T-cell (primary cell): Measurements from ENCODE around the gene FBXO42. TPM values are rescaled to one million over a fixed set of nuclear protein-coding genes. Genes with fewer than 3 reads are reported as not detected.
"Not testable (repeated sequence)": the region's sequence is repeated elsewhere in the genome, so short reads cannot be mapped to it uniquely, and the experiment has no call there.

ENCODE experiments used
- ATAC-seq, 4 experiments: fragments of 200-7000 bp in 3 of 4; fragments of 150-1000 bp in 1 of 4; cut with Tn5 transposase; replicated peaks in 1 of 4; 1 replicate in 3 of 4; 2 replicates in 1 of 4; pipeline ENCODE4 v1.10.0; 2021; ENCODE audit warnings: moderate library complexity in 3 of 4, mild to moderate bottlenecking in 2 of 4, moderate number of reproducible peaks in 1 of 4
- CTCF ChIA-PET, 2 donors: fragments of 300-600 bp; sonication (Branson Sonifier 250); formaldehyde crosslinking; loops; one replicate each; lab custom pipeline; 2022; ENCODE audit warnings: antibody characterized with exemption in 2 of 2; lab: Charles Lee
- POLR2A ChIA-PET, 2 donors: fragments of 300-600 bp; sonication (Branson Sonifier 250); formaldehyde crosslinking; loops; one replicate each; lab custom pipeline; 2022; ENCODE audit warnings: antibody characterized with exemption in 2 of 2; lab: Charles Lee
- DNase-seq, 35 experiments: peaks; one replicate each; pipeline versions ENCODE4 v3.0.0 to v3.0.0-alpha.2; 2013 to 2023
- H3K27ac ChIP-seq: one replicate; pipeline ENCODE4 v1.5.1; 2013; ENCODE audit warnings: low read length
- H3K27me3 ChIP-seq, 2 experiments: replicated peaks in 1 of 2; 1 replicate in 1 of 2; 2 replicates in 1 of 2; pipeline versions ENCODE4 v1.6.1 to v1.7.0; 2013; ENCODE audit warnings: low read length in 1 of 2, mixed read lengths in 1 of 2; ENCODE audit not compliant: control insufficient read depth in 2 of 2, insufficient read depth in 2 of 2; ENCODE audit errors: extremely low read depth in 1 of 2
- H3K36me3 ChIP-seq, 2 donors: 1 replicate in 1 of 2; 2 replicates in 1 of 2; pipeline versions ENCODE4 v1.6.1 to v1.7.0; 2013; ENCODE audit warnings: low read length in 1 of 2; ENCODE audit not compliant: control insufficient read depth in 2 of 2, insufficient read depth in 1 of 2; ENCODE audit errors: extremely low read depth in 1 of 2
- H3K4me1 ChIP-seq, 2 experiments: 1 replicate in 1 of 2; 2 replicates in 1 of 2; pipeline versions ENCODE4 v1.6.1 to v1.7.0; 2013; ENCODE audit warnings: low read length in 2 of 2, mixed read lengths in 1 of 2; ENCODE audit not compliant: insufficient read depth in 2 of 2, control insufficient read depth in 1 of 2; ENCODE audit errors: extremely low read depth in 1 of 2
- H3K4me3 ChIP-seq, 2 donors: 1 replicate in 1 of 2; 2 replicates in 1 of 2; pipeline versions ENCODE4 v1.5.1 to v1.7.0; 2013; ENCODE audit warnings: mild to moderate bottlenecking in 2 of 2, low read length in 1 of 2, moderate library complexity in 1 of 2; ENCODE audit not compliant: control insufficient read depth in 1 of 2; ENCODE audit errors: extremely low read depth in 1 of 2
- H3K9me3 ChIP-seq: 2 replicates; pipeline ENCODE4 v1.7.0; 2013
- H3K27ac Mint-ChIP-seq, 2 donors: one replicate each; pipeline ENCODE4 v1.8.0; 2020 to 2021; ENCODE audit warnings: mild to moderate bottlenecking in 2 of 2, mixed read lengths in 2 of 2
- H3K27me3 Mint-ChIP-seq, 2 donors: one replicate each; pipeline ENCODE4 v1.8.0; 2021 to 2022; ENCODE audit warnings: mixed read lengths in 2 of 2
- H3K36me3 Mint-ChIP-seq: one replicate; pipeline ENCODE4 v1.8.0; 2021; ENCODE audit warnings: mixed read lengths
- H3K4me1 Mint-ChIP-seq, 3 donors: one replicate each; pipeline ENCODE4 v1.8.0; 2020 to 2022; ENCODE audit warnings: mixed read lengths in 3 of 3, mild to moderate bottlenecking in 1 of 3
- H3K4me3 Mint-ChIP-seq, 3 donors: one replicate each; pipeline ENCODE4 v1.8.0; 2020 to 2022; ENCODE audit warnings: mild to moderate bottlenecking in 3 of 3, mixed read lengths in 3 of 3, moderate library complexity in 3 of 3
- H3K9me3 Mint-ChIP-seq, 3 donors: one replicate each; pipeline ENCODE4 v1.8.0; 2020 to 2022; ENCODE audit warnings: mixed read lengths in 3 of 3
- whole genome bisulfite sequencing: methylation state at CpG from one replicate; pipeline ENCODE4 v1.1.5; 2013; ENCODE audit warnings: missing lambda C conversion rate; ENCODE audit not compliant: insufficient coverage; 5-methylcytosine and 5-hydroxymethylcytosine counted together
- total RNA-seq, 35 experiments: library from RNA in 6 of 35; stranded (reverse) in 6 of 35; fragments of 120-200 nt in 1 of 35; gene quantifications; one replicate each; pipeline versions ENCODE4 v1.2.1 to v1.2.4 and lab custom pipeline; 2013 to 2026

Gene FBXO42
- total RNA-seq, 5 donors from 2014 or later (not counting 1 experiment from before 2014, with no cell fraction given) = 20.6 to 23.4 (median 22.5) TPM

DNA sequence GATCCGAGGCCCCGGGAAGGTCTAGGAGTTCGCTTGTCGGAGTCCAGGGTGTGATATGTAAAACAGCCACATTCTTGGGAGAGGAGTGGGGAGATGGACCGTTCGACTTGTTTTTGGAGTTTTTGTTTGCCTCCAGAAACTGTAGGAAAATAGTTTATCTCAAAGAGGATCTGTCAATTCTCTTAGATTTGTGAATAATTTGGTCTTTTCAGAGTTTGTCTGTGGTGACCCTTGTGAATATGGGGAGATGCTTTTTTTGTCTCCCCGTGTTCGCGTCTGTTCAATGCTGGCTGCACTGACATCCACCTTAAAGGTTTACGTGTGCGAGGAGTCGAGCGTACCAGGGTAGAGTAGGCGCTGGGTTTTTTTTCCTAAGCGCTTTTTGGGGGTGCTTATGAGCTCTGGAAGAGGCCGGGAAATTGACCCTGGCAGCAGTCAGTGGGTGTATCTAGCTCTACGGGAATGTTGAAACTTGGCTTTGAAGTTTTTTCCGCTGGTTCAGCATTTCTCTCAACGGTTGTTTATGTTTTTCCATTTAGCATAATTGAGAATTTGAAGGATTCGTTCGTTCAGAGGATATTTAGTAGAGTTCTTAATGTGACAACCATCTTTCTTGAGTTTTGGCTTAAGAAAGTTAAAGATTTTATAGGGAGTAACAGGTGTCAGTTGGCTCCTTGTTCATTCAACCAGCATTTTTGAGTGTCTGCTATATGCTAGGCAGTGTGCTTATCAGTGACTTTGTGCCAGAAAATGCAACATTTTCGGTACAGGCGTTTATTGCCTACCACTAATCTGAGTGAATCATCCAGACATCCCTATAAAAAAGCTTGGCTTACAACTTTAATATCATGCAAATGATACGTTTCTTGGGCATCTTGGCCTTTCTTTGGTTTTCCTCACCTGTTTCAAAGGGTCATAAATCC lies 15.9 kb upstream of the FBXO42 start:
- peak overlapping the region; percentile 99 for H3K27ac ChIP-seq
- Mint-ChIP-seq H3K4me3 (peak overlapping the region; percentile 96 to 97 (median 96)), H3K27me3 (no peaks in the 10 kb centered on the region), H3K36me3 (peaks cover 11% of the 10 kb centered on the region), H3K4me1 (peaks cover 38 to 51% (median 47%) of the 10 kb centered on the region in 3 donors), H3K9me3 (no peaks in the 10 kb centered on the region), H3K27ac (peak overlapping the region; percentile 97)
- peaks cover 15 to 41% of the 10 kb centered on the region in 2 experiments for H3K4me1 ChIP-seq
- H3K4me3 ChIP-seq = peak overlapping the region; percentile 99
- WGBS = 5% methylated on average over 21 of the region's 24 CpGs
- ChIA-PET POLR2A (interaction anchor here in 1 of 2 donors (0.6 to 0.8 kb wide), 3 partner anchors 12 to 834 kb away, joined by 3 read pairs; no protein-coding TSS in a partner anchor), CTCF (interaction anchor here in 1 of 2 donors (0.5 to 1.4 kb wide), 3 partner anchors 12 to 24 kb away, joined by 3 to 8 read pairs (median 6); partner anchors contain the start of gene FBXO42)
- no peaks in the 10 kb centered on the region for H3K9me3 ChIP-seq
- no peaks in the 10 kb centered on the region for H3K27me3 ChIP-seq
- peak in 2 of 35 experiments; percentile 6 to 43 for DNase-seq
- ATAC-seq = no peak
- H3K36me3 ChIP-seq = peaks cover 0 to 6% of the 10 kb centered on the region in 2 donors

DNA sequence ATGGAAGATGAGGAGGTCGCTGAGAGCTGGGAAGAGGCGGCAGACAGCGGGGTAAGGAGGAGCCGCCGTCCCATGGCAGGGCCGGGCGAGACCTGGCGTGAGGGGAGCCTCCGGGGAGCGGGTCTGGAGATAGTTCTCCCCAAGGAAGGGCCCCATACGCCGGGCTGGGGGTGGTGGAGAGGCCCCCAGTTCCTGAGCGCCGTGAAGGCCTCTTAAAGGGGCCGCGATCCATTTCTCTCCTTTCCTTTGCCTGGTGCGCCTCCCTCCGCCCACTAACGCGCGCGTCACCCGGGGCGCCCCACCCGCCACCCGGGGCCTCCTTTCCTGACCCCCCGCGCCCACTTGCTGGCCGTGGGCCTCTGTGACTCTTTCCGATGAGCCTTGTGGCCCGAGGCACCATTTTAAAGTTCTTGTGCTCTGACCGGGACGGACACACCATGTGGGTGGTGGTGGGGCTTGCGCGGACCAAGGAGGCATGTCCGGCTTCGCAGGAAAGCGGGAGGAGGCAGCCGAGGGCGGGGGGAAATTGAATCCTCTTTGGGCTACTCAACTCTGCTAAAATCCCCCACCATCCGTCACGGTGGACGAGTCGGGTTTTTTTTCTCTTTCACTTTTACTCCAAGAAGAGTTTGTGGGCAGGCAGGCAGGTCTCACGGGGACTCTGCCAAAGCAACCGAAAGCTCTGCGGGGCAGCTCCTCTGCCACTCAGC lies 15.1 kb upstream of the FBXO42 start:
- Mint-ChIP-seq H3K4me3 (peak overlapping the region; percentile 96 to 97 (median 96)), H3K27ac (peak overlapping the region; percentile 97), H3K36me3 (peaks cover 5% of the 10 kb centered on the region), H3K9me3 (no peaks in the 10 kb centered on the region), H3K27me3 (no peaks in the 10 kb centered on the region), H3K4me1 (peaks cover 30 to 45% (median 43%) of the 10 kb centered on the region in 3 donors)
- peak; percentile 71 to 77 (median 76) for ATAC-seq
- Histone ChIP-seq H3K36me3 (peaks cover 0 to under 1% of the 10 kb centered on the region in 2 donors), H3K4me3 (peak overlapping the region; percentile 99), H3K4me1 (peaks cover 15 to 33% of the 10 kb centered on the region in 2 experiments), H3K27ac (peak overlapping the region; percentile 99), H3K27me3 (no peaks in the 10 kb centered on the region), H3K9me3 (no peaks in the 10 kb centered on the region)
- under 1% methylated on average over 33 of the region's 47 CpGs for WGBS
- POLR2A ChIA-PET = interaction anchor here in 1 of 2 donors (0.6 to 0.7 kb wide), 2 partner anchors 13 to 833 kb away, joined by 3 read pairs; no protein-coding TSS in a partner anchor
- CTCF ChIA-PET = interaction anchor here in 1 of 2 donors (0.5 to 1.4 kb wide), 2 partner anchors 15 to 23 kb away, joined by 3 to 6 read pairs; partner anchors contain the start of gene FBXO42
- DNase-seq = peak in 33 of 35 experiments; percentile 63 to 89 (median 76)

DNA sequence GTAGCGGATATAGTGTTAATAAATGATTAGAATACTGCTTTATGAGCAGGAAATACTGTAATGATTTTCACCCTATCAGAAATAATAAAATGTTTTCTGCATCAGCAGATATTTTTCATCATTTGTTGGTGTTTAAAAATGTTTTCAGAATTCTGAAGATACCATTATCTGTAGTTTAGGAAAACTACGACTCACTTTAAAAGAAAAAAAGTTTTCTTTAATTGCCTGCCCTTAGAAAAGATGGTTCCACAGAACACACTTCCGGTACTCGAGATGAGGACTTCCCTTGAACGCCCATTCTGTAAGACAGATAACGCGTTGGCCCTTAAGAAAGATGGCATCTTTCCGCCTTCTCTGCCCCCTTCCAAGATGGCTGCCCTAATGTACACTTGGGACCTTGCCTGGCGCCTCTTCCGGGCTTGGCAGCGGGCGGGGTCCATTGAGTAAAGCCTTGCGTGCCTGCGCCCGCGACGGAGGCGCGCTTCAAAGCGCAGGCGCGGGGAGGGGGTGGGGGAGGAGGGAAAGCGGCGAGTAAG lies 14.5 kb upstream of the FBXO42 start, which contains the start of gene SZRD1:
SZRD1 (plus strand) TSS at position 521 of the 536 bp plus-strand sequence. CDS start 16 bp downstream, outside the sequence.
- Histone ChIP-seq H3K9me3 (no peaks in the 10 kb centered on the region), H3K27me3 (no peaks in the 10 kb centered on the region), H3K36me3 (no peaks in the 10 kb centered on the region), H3K4me3 (peak within 1 kb of the TSS; percentile 99), H3K27ac (peak within 1 kb of the TSS; percentile 99), H3K4me1 (peaks cover 14 to 28% of the 10 kb centered on the region in 2 experiments)
- 0% methylated on average over 21 of the region's 24 CpGs for WGBS
- Mint-ChIP-seq H3K4me1 (peaks cover 24 to 39% (median 37%) of the 10 kb centered on the region in 3 donors), H3K4me3 (peak within 1 kb of the TSS; percentile 96 to 97 (median 96)), H3K27ac (peak within 1 kb of the TSS; percentile 97), H3K9me3 (no peaks in the 10 kb centered on the region), H3K36me3 (peaks cover 2% of the 10 kb centered on the region), H3K27me3 (no peaks in the 10 kb centered on the region)
- ChIA-PET POLR2A (no interaction called here), CTCF (interaction anchor here in 1 of 2 donors (0.7 kb wide), 1 partner anchor 14 kb away, joined by 3 read pairs; no protein-coding TSS in a partner anchor)
- peak; percentile 89 to 99 (median 97) for DNase-seq
- ATAC-seq = peak; percentile 89 to 91 (median 91)

DNA sequence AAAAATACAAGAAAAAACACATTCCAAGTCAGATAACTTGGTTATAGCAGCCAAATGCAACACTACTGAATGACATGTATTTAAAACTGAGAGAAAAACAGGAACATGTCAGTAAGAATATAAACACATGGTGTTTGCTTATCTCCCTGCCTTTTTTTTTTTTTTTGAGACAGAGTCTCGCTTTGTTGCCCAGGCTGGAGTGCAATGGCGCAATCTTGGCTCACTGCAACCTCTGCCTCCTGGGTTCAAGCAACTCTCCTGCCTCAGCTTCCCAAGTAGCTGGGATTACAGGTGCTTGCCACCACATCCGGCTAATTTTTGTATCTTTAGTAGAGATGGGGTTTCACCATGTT lies 12.8 kb upstream of the FBXO42 start:
- H3K27ac Mint-ChIP-seq, H3K4me3 Mint-ChIP-seq, H3K4me3 ChIP-seq, H3K36me3 ChIP-seq, H3K27me3 ChIP-seq, H3K27ac ChIP-seq, DNase-seq, H3K9me3 Mint-ChIP-seq, H3K9me3 ChIP-seq, H3K36me3 Mint-ChIP-seq, ATAC-seq, H3K27me3 Mint-ChIP-seq: not testable (repeated sequence)
- peaks cover 12 to 20% of the 10 kb centered on the region in 2 experiments for H3K4me1 ChIP-seq
- H3K4me1 Mint-ChIP-seq = peaks cover 19 to 28% (median 28%) of the 10 kb centered on the region in 3 donors
- no CpG with 5 or more reads among the region's 3 CpGs for WGBS
- CTCF ChIA-PET = interaction anchor here in 1 of 2 donors (0.6 to 3.7 kb wide), 3 partner anchors 12 to 21 kb away, joined by 3 to 25 read pairs (median 3); partner anchors contain the start of gene FBXO42
- POLR2A ChIA-PET = interaction anchor here (0.6 to 1.4 kb wide), 3 partner anchors 10 to 516 kb away, joined by 4 to 9 read pairs (median 4); no protein-coding TSS in a partner anchor

DNA sequence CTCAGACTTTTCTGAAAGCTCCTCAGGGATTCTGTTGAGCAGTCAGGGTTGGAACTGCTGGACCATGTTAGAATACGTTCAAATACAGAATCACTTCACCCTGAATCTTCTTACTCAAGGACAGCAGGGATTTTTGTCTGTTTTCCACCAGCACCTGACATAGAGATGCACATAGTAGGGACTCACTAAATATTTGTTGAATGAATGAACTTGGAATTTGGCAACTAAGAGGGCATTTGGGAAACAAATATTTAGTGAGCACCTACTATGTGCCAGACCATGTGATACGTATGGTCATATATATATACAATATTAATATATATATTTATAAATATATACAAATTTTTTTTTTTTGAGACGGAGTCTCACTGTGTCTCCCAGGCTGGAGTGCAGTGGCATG lies 4.6 kb upstream of the FBXO42 start:
- Histone ChIP-seq H3K9me3 (no peaks in the 10 kb centered on the region), H3K27ac (no peak overlapping the region), H3K36me3 (no peaks in the 10 kb centered on the region), H3K4me3 (no peak overlapping the region), H3K27me3 (no peaks in the 10 kb centered on the region), H3K4me1 (peaks cover 3 to 10% of the 10 kb centered on the region in 2 experiments)
- Mint-ChIP-seq H3K4me1 (peaks cover 0 to 10% (median 8%) of the 10 kb centered on the region in 3 donors), H3K9me3 (no peaks in the 10 kb centered on the region), H3K4me3 (no peak overlapping the region), H3K27ac (no peak overlapping the region), H3K36me3 (no peaks in the 10 kb centered on the region), H3K27me3 (no peaks in the 10 kb centered on the region)
- ATAC-seq (no peak), DNase-seq (no peak)
- POLR2A ChIA-PET = interaction anchor here in 1 of 2 donors (0.7 kb wide), 1 partner anchor 19 kb away, joined by 4 read pairs; no protein-coding TSS in a partner anchor
- WGBS = no CpG with 5 or more reads among the region's 3 CpGs
- CTCF ChIA-PET = no interaction called here
